HG03571 (cell line): ENCODE results near the gene KRTAP5-6.

Experiments
- ATAC-seq: cut with Tn5 transposase; IDR thresholded peaks from one replicate; pipeline ENCODE4 v1.9.1; 2021; ENCODE audit not compliant: unreplicated experiment

KRTAP5-6 gene

DNA sequence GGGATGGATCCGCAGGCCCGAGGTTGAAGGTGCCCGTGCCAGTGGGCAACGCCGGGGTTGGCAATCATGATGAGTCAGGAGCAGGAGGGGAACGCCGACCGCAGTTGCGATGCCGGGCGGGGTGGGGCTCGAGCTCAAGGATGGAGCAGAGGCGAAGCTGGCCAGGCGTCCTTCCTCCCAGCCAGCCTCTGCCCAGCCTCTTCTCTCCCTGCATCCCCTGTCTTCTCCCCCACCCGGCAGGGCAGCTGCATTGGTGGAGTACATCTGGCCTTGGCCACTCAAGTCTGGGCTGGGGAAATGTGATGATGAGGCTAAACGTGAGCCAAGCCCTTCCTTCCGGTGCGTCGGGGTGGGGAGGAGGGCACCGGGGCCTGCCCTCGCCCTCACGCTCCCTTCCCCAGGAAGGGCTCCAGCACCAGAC is 49.5 kb downstream of the KRTAP5-6 start:
- ATAC-seq, result no peak

DNA sequence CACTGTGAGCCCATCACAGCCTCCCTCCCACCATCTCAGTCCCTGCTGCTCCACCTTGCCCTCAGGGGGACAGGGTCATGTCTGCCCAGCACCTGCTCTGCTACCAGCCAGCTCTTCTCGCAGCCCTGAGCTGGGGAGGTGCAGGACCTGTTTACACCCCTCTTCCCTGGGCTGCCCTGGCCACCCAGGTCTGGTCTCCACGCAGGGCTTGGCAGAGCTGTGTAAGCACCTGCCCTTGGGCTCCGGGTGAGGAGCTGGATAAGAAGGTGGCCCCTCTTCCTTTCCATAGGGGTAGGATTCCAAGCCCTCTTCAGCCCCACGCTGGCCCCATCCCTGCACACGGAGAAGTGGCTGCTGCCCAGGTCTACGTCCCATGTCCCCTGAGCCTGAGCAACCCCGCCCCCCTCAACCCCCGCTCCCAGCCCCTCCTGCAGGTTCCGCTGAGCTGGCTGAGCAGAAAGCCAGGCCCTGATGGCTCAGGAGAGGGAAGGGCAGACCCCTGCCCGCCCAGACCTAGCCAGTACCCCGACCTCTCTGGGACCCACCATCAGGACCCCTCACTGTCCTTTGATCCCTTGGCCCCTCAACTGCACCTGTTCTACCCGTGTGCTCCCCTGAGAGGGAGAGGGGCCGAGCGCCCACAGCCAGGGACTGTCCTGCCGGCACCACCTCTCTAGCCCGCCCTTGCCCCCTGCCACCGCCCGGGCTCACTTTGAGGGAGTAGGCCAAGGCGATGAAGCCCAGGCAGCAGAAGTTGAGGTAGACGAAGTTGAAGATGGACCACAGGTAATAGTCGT is 50.2 kb downstream of the KRTAP5-6 start:
- no peak for ATAC-seq
